Measurements from ENCODE around the gene ZACN.
A peak's percentile ranks its signal among the peaks of the same experiment; 100 is the strongest.

Gene ZACN

GRCh38 chr17:76121932-76122430, 43.0 kb downstream of the ZACN start:
- no peak overlapping the region for H3K27ac ChIP-seq (ENCODE audit: low read depth, low read length)
- peak overlapping the region; percentile 53 for H3K4me3 ChIP-seq (ENCODE audit: low read length)
- no peaks in the 10 kb centered on the region for H3K79me2 ChIP-seq (ENCODE audit: control insufficient read depth, low read length)
- no peaks in the 10 kb centered on the region for H3K36me3 ChIP-seq (ENCODE audit: control insufficient read depth, low read length)
- no peaks in the 10 kb centered on the region for H3F3A ChIP-seq (ENCODE audit: control insufficient read depth, insufficient read depth)
- H3K27me3 ChIP-seq (ENCODE audit: control insufficient read depth, low read length): 0 out of 2 replicates have a peak, but pooled peaks cover 1% of the 10 kb centered on the region
- no peak for TF ChIP-seq CTCF (IDR thresholded peaks at IDR 0.05; ENCODE audit: low read depth, low read length, poor library complexity, severe bottlenecking)
- TF ChIP-seq EZH2phosphoT487 (IDR thresholded peaks at IDR 0.05; ENCODE audit: borderline replicate concordance, low read length): no peak
- H3K9me3 ChIP-seq (ENCODE audit: control insufficient read depth, insufficient read depth, low read length): no peaks in the 10 kb centered on the region
- H3K4me1 ChIP-seq (ENCODE audit: control insufficient read depth, low read length): peaks cover 18% of the 10 kb centered on the region
- no peaks in the 10 kb centered on the region for H3K9me2 ChIP-seq (replicated peaks; ENCODE audit: control insufficient read depth, low read length)
- H4K20me1 ChIP-seq (ENCODE audit: control insufficient read depth, insufficient read depth, low read depth, low read length): no peaks in the 10 kb centered on the region
- peak overlapping the region; percentile 61 for H3K4me2 ChIP-seq (ENCODE audit: low read length)

- Histone ChIP-seq H3K79me2 (ENCODE audit: control insufficient read depth, low read length) (no peaks in the 10 kb centered on the region), H3K4me3 (ENCODE audit: low read length) (no peak overlapping the region), H3K36me3 (ENCODE audit: control insufficient read depth, low read length) (no peaks in the 10 kb centered on the region), H3K27ac (ENCODE audit: low read depth, low read length) (no peak overlapping the region), H3K4me1 (ENCODE audit: control insufficient read depth, low read length) (peaks cover 18% of the 10 kb centered on the region), H3K4me2 (ENCODE audit: low read length) (peak overlapping the region; percentile 5; the same call in 1 of the 2 replicates), H3K9me2 (replicated peaks; ENCODE audit: control insufficient read depth, low read length) (no peaks in the 10 kb centered on the region), H3K9me3 (ENCODE audit: control insufficient read depth, insufficient read depth, low read length) (no peaks in the 10 kb centered on the region), H3F3A (ENCODE audit: control insufficient read depth, insufficient read depth) (no peaks in the 10 kb centered on the region), H3K27me3 (ENCODE audit: control insufficient read depth, low read length) (0 out of 2 replicates have a peak, but pooled peaks cover 3% of the 10 kb centered on the region), H4K20me1 (ENCODE audit: control insufficient read depth, insufficient read depth, low read depth, low read length) (no peaks in the 10 kb centered on the region)
- no peak for TF ChIP-seq EZH2phosphoT487 (IDR thresholded peaks at IDR 0.05; ENCODE audit: borderline replicate concordance, low read length)
Measured at GRCh38 chr17:76122431-76123190, 43.6 kb downstream of the ZACN start.

- no peaks in the 10 kb centered on the region for H3K36me3 ChIP-seq (ENCODE audit: control insufficient read depth, low read length)
- H3K27ac ChIP-seq (ENCODE audit: low read depth, low read length): no peak overlapping the region
- peaks cover 18% of the 10 kb centered on the region for H3K4me1 ChIP-seq (ENCODE audit: control insufficient read depth, low read length)
- H3K79me2 ChIP-seq (ENCODE audit: control insufficient read depth, low read length): no peaks in the 10 kb centered on the region
- 0 out of 2 replicates have a peak, but pooled peaks cover 3% of the 10 kb centered on the region for H3K27me3 ChIP-seq (ENCODE audit: control insufficient read depth, low read length)
- H3K4me2 ChIP-seq (ENCODE audit: low read length): peak overlapping the region; percentile 5; the same call in 1 of the 2 replicates
- no peak overlapping the region for H3K4me3 ChIP-seq (ENCODE audit: low read length)
- no peak for TF ChIP-seq EZH2phosphoT487 (IDR thresholded peaks at IDR 0.05; ENCODE audit: borderline replicate concordance, low read length)
- TF ChIP-seq CTCF (IDR thresholded peaks at IDR 0.05; ENCODE audit: low read depth, low read length, poor library complexity, severe bottlenecking): no peak
- no peaks in the 10 kb centered on the region for H3K9me2 ChIP-seq (replicated peaks; ENCODE audit: control insufficient read depth, low read length)
- H3F3A ChIP-seq (ENCODE audit: control insufficient read depth, insufficient read depth): no peaks in the 10 kb centered on the region
- H4K20me1 ChIP-seq (ENCODE audit: control insufficient read depth, insufficient read depth, low read depth, low read length): no peaks in the 10 kb centered on the region
- no peaks in the 10 kb centered on the region for H3K9me3 ChIP-seq (ENCODE audit: control insufficient read depth, insufficient read depth, low read length)
Measured at GRCh38 chr17:76123191-76123499, 44.2 kb downstream of the ZACN start.

Data from DOHH2 (cell line).